Left lung (tissue), 10 donors: Measurements from ENCODE around the gene GDF9. TPM values are rescaled to one million over a fixed set of nuclear protein-coding genes. Genes with fewer than 3 reads are reported as not detected.

ENCODE experiments used
- ATAC-seq: fragments of 200-7000 bp; cut with Tn5 transposase; one replicate; pipeline ENCODE4 v1.9.1; 2020; ENCODE audit warnings: moderate library complexity
- DNase-seq, 4 donors: peaks; one replicate each; pipeline ENCODE4 v3.0.0-alpha.2; 2013 to 2020
- H3K27ac ChIP-seq, 2 donors: fragments of 200-600 bp; sonication (generic) in 1 of 2; one replicate each; pipeline versions ENCODE4 v1.5.0 to v1.8.0; 2020 to 2021
- H3K27me3 ChIP-seq, 2 donors: fragments of 200-600 bp; sonication (generic) in 1 of 2; one replicate each; pipeline versions ENCODE4 v1.5.0 to v1.8.0; 2020 to 2021
- H3K36me3 ChIP-seq, 2 donors: fragments of 200-600 bp; sonication (generic) in 1 of 2; one replicate each; pipeline versions ENCODE4 v1.5.0 to v1.8.0; 2020 to 2021
- H3K4me1 ChIP-seq, 2 donors: fragments of 200-600 bp; one replicate each; pipeline ENCODE4 v1.8.0; 2021
- H3K4me3 ChIP-seq, 2 donors: fragments of 200-600 bp; sonication (generic) in 1 of 2; one replicate each; pipeline versions ENCODE4 v1.5.0 to v1.8.0; 2020 to 2021; ENCODE audit warnings: mild to moderate bottlenecking in 1 of 2
- H3K9me3 ChIP-seq, 2 donors: fragments of 200-600 bp; sonication (generic) in 1 of 2; one replicate each; pipeline versions ENCODE4 v1.5.0 to v1.8.0; 2020 to 2021
- CTCF ChIP-seq, 2 donors: fragments of 200-600 bp; sonication (generic) in 1 of 2; IDR thresholded peaks; one replicate each; pipeline versions ENCODE4 v1.5.0 to v1.8.0; 2021; ENCODE audit warnings: antibody characterized with exemption in 2 of 2
- intact Hi-C, 2 donors: fragments of 100-400 bp; cut with DNase I; formaldehyde crosslinking; loops; one replicate each; pipeline versions ENCODE4 v1.11.2 to v1.14.2; 2022
- polyA plus RNA-seq, 6 donors: library from polyadenylated mRNA; unstranded; fragments of 120-200 nt; gene quantifications; one replicate each; pipeline ENCODE4 v1.2.1, GENCODE V29; 2013; ENCODE audit not compliant: insufficient read length in 6 of 6
- total RNA-seq, 2 donors: library from RNA; stranded (reverse); fragmentation: NEBNext Ultra II Directional; extraction: Animal tissue kit (Norgen Biotek cat#: 25700); gene quantifications; one replicate each; pipeline ENCODE4 v1.2.1, GENCODE V29; 2021
- donor health status: DM: no; HTN: yes; CAD: no.
- donor health status: DM: no; HTN: no; CAD: no.

Gene GDF9
- total and polyA plus RNA-seq, 8 donors = 0.26 to 1.6 (median 1.2) TPM

GRCh38 chr5:132820162-132820754 is 46.0 kb downstream of the GDF9 start:
- peak; percentile 87 to 90 for TF ChIP-seq CTCF (IDR thresholded peaks at IDR 0.05)
- intact Hi-C loops = no loop called here

GRCh38 chr5:132819468-132819867 is 46.8 kb downstream of the GDF9 start:
- H3K27ac ChIP-seq = no peak overlapping the region
- ATAC-seq = no peak
- DNase-seq = no peak

More at GRCh38 chr5:132820162-132820754, 46.0 kb downstream of the GDF9 start:
- peaks cover 0 to 59% of the 10 kb centered on the region in 2 donors for H3K27me3 ChIP-seq
- H3K9me3 ChIP-seq = no peaks in the 10 kb centered on the region
- H3K27ac ChIP-seq = no peak overlapping the region
- no peak overlapping the region for H3K4me3 ChIP-seq
- ATAC-seq (peak; percentile 91), DNase-seq (peak; percentile 77 to 91 (median 89))
- peaks cover 0 to 23% of the 10 kb centered on the region in 2 donors for H3K36me3 ChIP-seq
- peaks cover 4 to 22% of the 10 kb centered on the region in 2 donors for H3K4me1 ChIP-seq

GRCh38 chr5:132817011-132817410 is 49.3 kb downstream of the GDF9 start:
- H3K27me3 ChIP-seq = peaks cover 23 to 59% of the 10 kb centered on the region in 2 donors

More at GRCh38 chr5:132819468-132819867, 46.8 kb downstream of the GDF9 start:
- intact Hi-C loops = loop anchor here in 1 of 2 donors (5.0 kb wide), 1 partner anchor 437 kb away; no protein-coding TSS in a partner anchor
- Histone ChIP-seq H3K27me3 (peaks cover 0 to 59% of the 10 kb centered on the region in 2 donors), H3K36me3 (peaks cover 0 to 15% of the 10 kb centered on the region in 2 donors), H3K4me3 (no peak overlapping the region), H3K9me3 (no peaks in the 10 kb centered on the region), H3K4me1 (peaks cover 4 to 21% of the 10 kb centered on the region in 2 donors)
- no peak for TF ChIP-seq CTCF (IDR thresholded peaks at IDR 0.05)

GRCh38 chr5:132816554-132816953 is 49.7 kb downstream of the GDF9 start:
- Histone ChIP-seq H3K4me1 (peaks cover 0 to 30% of the 10 kb centered on the region in 2 donors), H3K9me3 (no peaks in the 10 kb centered on the region), H3K36me3 (no peaks in the 10 kb centered on the region), H3K27ac (no peak overlapping the region), H3K27me3 (peaks cover 28 to 64% of the 10 kb centered on the region in 2 donors), H3K4me3 (no peak overlapping the region)
- TF ChIP-seq CTCF (IDR thresholded peaks at IDR 0.05) = no peak
- DNase-seq (no peak), ATAC-seq (no peak)
- intact Hi-C loops = loop anchor here in 1 of 2 donors (5.0 kb wide), 1 partner anchor 434 kb away; no protein-coding TSS in a partner anchor

More at GRCh38 chr5:132817011-132817410, 49.3 kb downstream of the GDF9 start:
- DNase-seq = no peak
- Histone ChIP-seq H3K27ac (no peak overlapping the region), H3K4me3 (no peak overlapping the region), H3K36me3 (no peaks in the 10 kb centered on the region), H3K4me1 (peaks cover 0 to 30% of the 10 kb centered on the region in 2 donors), H3K9me3 (no peaks in the 10 kb centered on the region)
- intact Hi-C loops = loop anchor here in 1 of 2 donors (5.0 kb wide), 1 partner anchor 435 kb away; no protein-coding TSS in a partner anchor
- no peak for ATAC-seq
- TF ChIP-seq CTCF (IDR thresholded peaks at IDR 0.05) = no peak

- no peak for ATAC-seq
- intact Hi-C loops = loop anchor here in 1 of 2 donors (5.0 kb wide), 1 partner anchor 434 kb away; no protein-coding TSS in a partner anchor
- TF ChIP-seq CTCF (IDR thresholded peaks at IDR 0.05) = no peak
These were observed 50.2 kb downstream of the GDF9 start for GRCh38 chr5:132816083-132816482.

More at GRCh38 chr5:132816083-132816482, 50.2 kb downstream of the GDF9 start:
- Histone ChIP-seq H3K9me3 (no peaks in the 10 kb centered on the region), H3K36me3 (no peaks in the 10 kb centered on the region), H3K27me3 (peaks cover 33 to 68% of the 10 kb centered on the region in 2 donors), H3K27ac (no peak overlapping the region), H3K4me3 (no peak overlapping the region), H3K4me1 (peaks cover 0 to 30% of the 10 kb centered on the region in 2 donors)
- DNase-seq = no peak
